ENCODE data around the gene CDH20.

- no peak for TF ChIP-seq CTCF (IDR thresholded peaks at IDR 0.05)
- TF ChIP-seq POLR2AphosphoS5 (IDR thresholded peaks at IDR 0.05): no peak
- TF ChIP-seq POLR2A (IDR thresholded peaks at IDR 0.05): no peak
These were observed 27.5 kb downstream of the CDH20 start for GRCh38 chr18:61360404-61361383.

Data from prostate gland (tissue), 2 donors.